K562 (cell line): Measurements from ENCODE around the gene HPS3. TPM values are rescaled to one million over a fixed set of nuclear protein-coding genes. Genes with fewer than 3 reads are reported as not detected.

Source experiments
- ELK1 ChIP-seq: sonication (generic); formaldehyde crosslinking; IDR thresholded peaks from 2 replicates; pipeline ENCODE4 v1.8.1; 2022; ENCODE audit warnings: missing genetic modification reagents
- FUS ChIP-seq: fragments of 200-400 bp; formaldehyde crosslinking; optimal IDR thresholded peaks from 2 replicates; pipeline ENCODE3; 2017; ENCODE audit warnings: low read depth, low read length
- HDAC6 ChIP-seq: IDR thresholded peaks from 2 replicates; pipeline ENCODE4 v1.6.1; 2012; ENCODE audit warnings: low read depth, mild to moderate bottlenecking, control low read depth, inconsistent platforms, low read length, moderate library complexity
- PATZ1 ChIP-seq: fragments of 250-450 bp; sonication (Bioruptor Pico); IDR thresholded peaks from 2 replicates; pipeline ENCODE4 v1.5.0; 2020; ENCODE audit warnings: mild to moderate bottlenecking, borderline replicate concordance
- RBBP5 ChIP-seq: fragments of 200-600 bp; sonication (generic); IDR thresholded peaks from 2 replicates; pipeline ENCODE4 v1.6.1; 2012; ENCODE audit warnings: borderline replicate concordance, mild to moderate bottlenecking, low read length, control low read depth, inconsistent platforms; ENCODE audit not compliant: insufficient read depth, poor library complexity, severe bottlenecking
- SIN3A ChIP-seq, 2 experiments: fragments of 150-350 bp in 1 of 2; IDR thresholded peaks; 2 replicates each; pipeline ENCODE4 v1.6.1; 2011 to 2016; ENCODE audit warnings: borderline replicate concordance in 2 of 2, low read depth in 2 of 2, low read length in 2 of 2, mild to moderate bottlenecking in 2 of 2, moderate library complexity in 2 of 2; ENCODE audit not compliant: control insufficient read depth in 1 of 2
- SRSF7 ChIP-seq: fragments of 200-400 bp; formaldehyde crosslinking; optimal IDR thresholded peaks from 2 replicates; pipeline ENCODE3; 2017; ENCODE audit warnings: mild to moderate bottlenecking, low read depth, low read length
- TEAD1 ChIP-seq, 2 experiments: fragments of 450-650 bp in 1 of 2; sonication (generic) in 1 of 2; formaldehyde crosslinking; IDR thresholded peaks; 2 replicates each; pipeline versions ENCODE4 v1.4.0 to v1.8.0; 2020 to 2022; ENCODE audit warnings: mild to moderate bottlenecking in 2 of 2, missing genetic modification reagents in 1 of 2
- WHSC1 ChIP-seq: IDR thresholded peaks from one replicate; pipeline ENCODE4 v1.6.1; 2012; ENCODE audit warnings: low read length, control low read depth, inconsistent platforms
- XRCC4 ChIP-seq: IDR thresholded peaks from one replicate; pipeline ENCODE4 v1.6.1; 2011; ENCODE audit not compliant: insufficient read depth, insufficient read length; ENCODE audit errors: extremely low read depth
- ZKSCAN1 ChIP-seq: fragments of 150-350 bp; IDR thresholded peaks from 2 replicates; pipeline ENCODE4 v1.6.1; 2016; ENCODE audit warnings: low read depth, low read length
- ZKSCAN8 ChIP-seq: fragments of 200-800 bp; sonication (Bioruptor generic); IDR thresholded peaks from 2 replicates; pipeline ENCODE4 v1.6.1; 2016; ENCODE audit warnings: missing genetic modification characterization, missing compliant biosample characterization
- ZNF12 ChIP-seq: sonication (generic); formaldehyde crosslinking; IDR thresholded peaks from 2 replicates; pipeline ENCODE4 v1.4.0; 2020; ENCODE audit warnings: mild to moderate bottlenecking, missing genetic modification reagents
- ZNF436 ChIP-seq: fragments of 250-450, 450-650 bp; sonication (Bioruptor Pico); formaldehyde crosslinking; IDR thresholded peaks from 2 replicates; pipeline ENCODE4 v1.7.0; 2020; ENCODE audit warnings: mild to moderate bottlenecking
- polyA plus RNA-seq, 8 experiments: library from polyadenylated mRNA; depleted of rRNA in 4 of 8; stranded (reverse) in 5 of 8; unstranded in 3 of 8; fragments of >200 nt; fragmentation: Nextera tagmentation in 2 of 8; fragmentation: Illumina TruSeq in 1 of 8; extraction: Ambion mirVana in 2 of 8; extraction: Trizol in 1 of 8; gene quantifications; 2 replicates each; pipeline versions ENCODE4 v1.2.1 to v1.2.3, GENCODE V29; 2011 to 2014; ENCODE audit warnings: inconsistent platforms in 1 of 8, missing spikeins in 1 of 8
- total RNA-seq, 7 experiments: library from RNA; depleted of rRNA in 6 of 7; stranded (reverse); fragments of >200 nt in 6 of 7; fragmentation: Illumina TruSeq in 2 of 7; extraction: Trizol in 2 of 7; gene quantifications; 2 replicates each; pipeline versions ENCODE4 v1.2.1 to v1.2.3, GENCODE V29; 2011 to 2021; ENCODE audit warnings: low replicate concordance in 1 of 7
- TF ChIP-seq, protein P1 (sequence below), 2 experiments: fragments of 450-650 bp in 1 of 2; sonication (generic) in 1 of 2; formaldehyde crosslinking in 1 of 2; IDR thresholded peaks in 1 of 2; conservative IDR thresholded peaks in 1 of 2; 2 replicates each; pipeline versions ENCODE4 v1.6.1 to v1.8.1; 2016 to 2023; ENCODE audit warnings: mild to moderate bottlenecking in 2 of 2, moderate library complexity in 2 of 2, inconsistent platforms in 1 of 2, missing genetic modification reagents in 1 of 2
- TF ChIP-seq, protein P2 (sequence below): fragments of 250-450 bp; sonication (Bioruptor Pico); IDR thresholded peaks from 2 replicates; pipeline ENCODE4 v1.4.0; 2020; ENCODE audit warnings: borderline replicate concordance
- TF ChIP-seq, protein P3 (sequence below): fragments of 450-650 bp; IDR thresholded peaks from 2 replicates; pipeline ENCODE4 v1.6.1; 2017; ENCODE audit warnings: antibody characterized with exemption

HPS3 gene
- total and polyA plus RNA-seq, 9 of the 15 experiments (the other 6 are each of a cell fraction or from before 2014, with no cell fraction given): 1.2 to 11.3 (median 7.6) TPM

DNA sequence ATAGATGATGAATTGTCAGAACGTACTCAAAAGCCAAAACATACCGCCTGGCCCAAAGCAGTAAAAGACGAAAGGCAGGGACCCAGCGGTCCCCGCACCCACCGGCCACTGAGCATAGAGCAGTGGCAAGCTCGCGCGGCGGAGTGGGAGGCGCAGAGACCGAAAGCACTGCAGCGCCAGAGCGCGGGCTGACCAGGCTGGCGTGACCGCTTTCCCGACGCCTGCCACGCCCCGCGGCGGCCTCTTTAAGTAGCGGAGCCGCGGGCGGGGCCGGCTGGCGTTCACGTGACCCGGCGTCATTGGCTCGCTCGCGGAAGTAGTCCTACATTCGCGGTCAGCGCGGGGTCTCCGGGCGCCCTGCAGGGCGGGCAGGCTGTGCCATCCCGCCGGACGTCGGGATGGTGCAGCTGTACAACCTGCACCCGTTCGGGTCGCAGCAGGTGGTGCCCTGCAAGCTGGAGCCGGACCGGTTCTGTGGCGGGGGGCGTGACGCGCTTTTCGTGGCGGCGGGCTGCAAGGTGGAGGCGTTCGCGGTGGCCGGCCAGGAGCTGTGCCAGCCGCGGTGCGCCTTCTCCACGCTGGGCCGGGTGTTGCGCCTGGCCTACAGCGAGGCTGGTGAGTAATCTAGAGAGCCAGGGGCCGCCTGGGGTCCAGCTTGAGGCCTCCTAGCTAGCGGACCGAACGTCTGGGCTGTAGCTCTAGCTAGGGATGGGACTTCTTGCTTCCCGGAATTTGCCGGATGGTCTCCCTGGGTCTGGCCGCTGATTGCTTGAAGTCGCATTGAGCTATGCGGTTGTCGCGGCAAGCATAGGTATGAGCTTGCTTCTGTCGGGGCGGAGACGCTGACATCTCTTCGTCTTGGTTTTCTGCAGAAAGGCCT, at the start of gene HPS3 (continued):
- TF ChIP-seq, protein P1, sequence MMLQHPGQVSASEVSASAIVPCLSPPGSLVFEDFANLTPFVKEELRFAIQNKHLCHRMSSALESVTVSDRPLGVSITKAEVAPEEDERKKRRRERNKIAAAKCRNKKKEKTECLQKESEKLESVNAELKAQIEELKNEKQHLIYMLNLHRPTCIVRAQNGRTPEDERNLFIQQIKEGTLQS (IDR thresholded peaks at IDR 0.05): 0 out of 2 replicates have a peak, but pooled peaks have one; percentile 33
- TF ChIP-seq, protein P1 (CRISPR knock-in tag; conservative IDR thresholded peaks at IDR 0.05): no peak
- TF ChIP-seq ZNF436 (CRISPR knock-in tag) (peak; percentile 85; the same call in 1 of the 2 replicates), PATZ1 (CRISPR knock-in tag) (no peak), SIN3A (IDR thresholded peaks at IDR 0.05; ENCODE audit: borderline replicate concordance in 2 of 2, control insufficient read depth in 1 of 2, low read depth in 2 of 2, low read length in 2 of 2) (peak; percentile 89 to 90; a peak in 3 of 4 replicates), WHSC1 (no peak), ZKSCAN1 (peak; percentile 20; the same call in 1 of the 2 replicates), ELK1 (CRISPR knock-in tag) (no peak), HDAC6 (no peak), XRCC4 (no peak), TEAD1 (CRISPR knock-in tag; IDR thresholded peaks at IDR 0.05) (no peak; a peak in 1 of 4 replicates), FUS (no peak), ZKSCAN8 (no peak), RBBP5 (peak; percentile 99), ZNF12 (CRISPR knock-in tag) (peak; percentile 62; the same call in 1 of the 2 replicates), SRSF7 (no peak)
- TF ChIP-seq, protein P2, sequence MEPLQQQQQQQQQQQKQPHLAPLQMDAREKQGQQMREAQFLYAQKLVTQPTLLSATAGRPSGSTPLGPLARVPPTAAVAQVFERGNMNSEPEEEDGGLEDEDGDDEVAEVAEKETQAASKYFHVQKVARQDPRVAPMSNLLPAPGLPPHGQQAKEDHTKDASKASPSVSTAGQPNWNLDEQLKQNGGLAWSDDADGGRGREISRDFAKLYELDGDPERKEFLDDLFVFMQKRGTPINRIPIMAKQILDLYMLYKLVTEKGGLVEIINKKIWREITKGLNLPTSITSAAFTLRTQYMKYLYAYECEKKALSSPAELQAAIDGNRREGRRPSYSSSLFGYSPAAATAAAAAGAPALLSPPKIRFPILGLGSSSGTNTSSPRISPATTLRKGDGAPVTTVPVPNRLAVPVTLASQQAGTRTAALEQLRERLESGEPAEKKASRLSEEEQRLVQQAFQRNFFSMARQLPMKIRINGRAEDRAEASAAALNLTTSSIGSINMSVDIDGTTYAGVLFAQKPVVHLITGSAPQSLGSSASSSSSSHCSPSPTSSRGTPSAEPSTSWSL (CRISPR knock-in tag): no peak
- TF ChIP-seq, protein P3, sequence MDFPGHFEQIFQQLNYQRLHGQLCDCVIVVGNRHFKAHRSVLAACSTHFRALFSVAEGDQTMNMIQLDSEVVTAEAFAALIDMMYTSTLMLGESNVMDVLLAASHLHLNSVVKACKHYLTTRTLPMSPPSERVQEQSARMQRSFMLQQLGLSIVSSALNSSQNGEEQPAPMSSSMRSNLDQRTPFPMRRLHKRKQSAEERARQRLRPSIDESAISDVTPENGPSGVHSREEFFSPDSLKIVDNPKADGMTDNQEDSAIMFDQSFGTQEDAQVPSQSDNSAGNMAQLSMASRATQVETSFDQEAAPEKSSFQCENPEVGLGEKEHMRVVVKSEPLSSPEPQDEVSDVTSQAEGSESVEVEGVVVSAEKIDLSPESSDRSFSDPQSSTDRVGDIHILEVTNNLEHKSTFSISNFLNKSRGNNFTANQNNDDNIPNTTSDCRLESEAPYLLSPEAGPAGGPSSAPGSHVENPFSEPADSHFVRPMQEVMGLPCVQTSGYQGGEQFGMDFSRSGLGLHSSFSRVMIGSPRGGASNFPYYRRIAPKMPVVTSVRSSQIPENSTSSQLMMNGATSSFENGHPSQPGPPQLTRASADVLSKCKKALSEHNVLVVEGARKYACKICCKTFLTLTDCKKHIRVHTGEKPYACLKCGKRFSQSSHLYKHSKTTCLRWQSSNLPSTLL: no peak
